Choroid plexus epithelial cell (primary cell): ENCODE results near the gene SNTG2.

Experiments used
- DNase-seq: peaks from one replicate; pipeline ENCODE4 v3.0.0-alpha.2; 2010; ENCODE audit warnings: low read depth
- H3K4me3 ChIP-seq: 2 replicates; pipeline ENCODE4 v1.5.1; 2011; ENCODE audit warnings: low read depth, mild to moderate bottlenecking, control low read depth, low read length, moderate library complexity
- CTCF ChIP-seq: conservative IDR thresholded peaks from 2 replicates; pipeline ENCODE4 v1.5.1; 2011; ENCODE audit warnings: low read depth, mild to moderate bottlenecking, control low read depth, inconsistent platforms, low read length, moderate library complexity

The SNTG2 gene

GRCh38 chr2:933734-934295, 16.8 kb upstream of the SNTG2 start:
- no peak for DNase-seq
- no peak overlapping the region for H3K4me3 ChIP-seq
- no peak for TF ChIP-seq CTCF

GRCh38 chr2:937530-937929, 13.1 kb upstream of the SNTG2 start:
- TF ChIP-seq CTCF = no peak
- H3K4me3 ChIP-seq = no peak overlapping the region
- peak; percentile 48 for DNase-seq

GRCh38 chr2:938181-939005, 12.3 kb upstream of the SNTG2 start:
- no peak for TF ChIP-seq CTCF
- no peak overlapping the region for H3K4me3 ChIP-seq
- DNase-seq = no peak

- TF ChIP-seq CTCF = no peak
- peak; percentile 56 for DNase-seq
- H3K4me3 ChIP-seq = no peak overlapping the region
Measured at GRCh38 chr2:939936-940601, 10.6 kb upstream of the SNTG2 start.

- TF ChIP-seq CTCF = no peak
- no peak for DNase-seq
- H3K4me3 ChIP-seq = no peak overlapping the region
Measured at GRCh38 chr2:941871-942270, 8.8 kb upstream of the SNTG2 start.

GRCh38 chr2:942775-943460, 7.7 kb upstream of the SNTG2 start:
- no peak overlapping the region for H3K4me3 ChIP-seq
- TF ChIP-seq CTCF = no peak
- no peak for DNase-seq
